ENCODE results near the gene FALEC.
"Not testable (repeated sequence)": the region's sequence is repeated elsewhere in the genome, so short reads cannot be mapped to it uniquely, and the experiment has no call there.

Gene FALEC

DNA sequence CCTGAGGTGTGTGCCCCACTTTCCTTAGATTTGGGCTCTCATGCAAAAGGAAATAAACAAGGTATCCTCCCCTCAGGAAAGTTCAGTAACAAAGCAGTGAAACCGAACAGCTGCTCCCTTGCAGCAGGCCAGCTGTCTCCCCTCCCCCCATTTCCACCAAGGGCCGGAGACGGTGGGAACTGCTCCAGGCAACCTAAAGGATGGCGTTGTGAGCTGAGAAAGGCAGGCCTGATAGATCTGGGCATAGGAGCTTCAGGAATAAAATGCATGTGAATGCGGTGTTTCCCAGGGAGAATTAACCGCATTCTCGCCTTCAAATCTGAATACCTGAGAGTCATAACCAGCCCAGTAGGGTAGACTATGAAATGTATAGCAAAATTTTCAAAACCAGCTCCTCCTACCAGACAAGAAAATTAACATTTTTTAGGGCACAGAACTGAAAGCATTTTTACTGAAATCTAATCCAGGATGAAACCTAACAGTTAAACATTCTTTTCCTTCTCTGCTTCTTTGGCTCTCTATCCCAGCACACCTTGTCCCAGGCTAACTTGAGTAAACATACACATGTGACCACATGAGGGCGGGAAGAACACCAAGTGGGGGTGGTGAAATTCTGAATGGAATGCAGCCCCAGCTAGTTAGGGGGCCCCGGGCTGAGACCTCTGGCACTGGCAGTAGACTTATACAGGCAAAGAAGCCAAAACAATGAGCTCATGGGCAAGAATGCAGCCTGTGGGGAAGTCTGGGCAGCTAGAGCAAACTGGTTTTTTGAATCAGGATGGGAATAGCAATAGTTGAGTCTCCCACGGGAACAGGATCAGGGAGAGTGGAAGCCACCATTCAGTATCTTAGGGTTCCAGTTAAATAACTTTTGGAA, 52.4 kb downstream of the FALEC start:
- peak; percentile 37 for DNase-seq (ENCODE audit: extremely low spot score)
- ChIA-PET CTCF (interaction anchor here (0.8 to 1.5 kb wide), 3 partner anchors 9 to 51 kb away, joined by 3 to 5 read pairs (median 4); no protein-coding TSS in a partner anchor), POLR2A (interaction anchor here (0.8 to 11.7 kb wide), 3 partner anchors 10 to 62 kb away, joined by 3 to 260 read pairs (median 8); partner anchors contain the start of genes ENSA and MCL1)
- peak; percentile 46 for TF ChIP-seq L3MBTL2 (conservative IDR thresholded peaks at IDR 0.05)
- no peak for TF ChIP-seq SP1 (IDR thresholded peaks at IDR 0.05)

DNA sequence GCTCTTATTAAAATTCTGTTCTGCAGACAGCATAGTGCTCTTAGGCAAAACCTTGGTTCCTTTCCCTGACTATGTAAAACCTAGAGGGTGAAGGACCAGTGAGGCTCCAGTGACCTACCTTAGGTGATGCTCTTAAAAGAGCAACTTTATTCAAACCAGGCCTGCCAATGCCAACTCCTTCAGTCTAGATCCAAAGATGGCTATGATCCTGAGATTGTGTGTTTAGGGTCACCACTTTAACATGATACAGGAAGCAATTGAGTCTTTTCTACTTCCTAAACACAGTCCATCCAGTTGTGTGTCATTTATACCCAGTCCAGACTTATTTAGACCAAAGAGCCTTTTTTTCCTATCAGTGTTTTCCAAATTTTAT, 53.0 kb downstream of the FALEC start:
- ChIA-PET POLR2A (interaction anchor here (1.3 to 11.7 kb wide), 2 partner anchors 9 to 61 kb away, joined by 8 to 260 read pairs; partner anchors contain the start of genes ENSA and MCL1), CTCF (interaction anchor here (1.1 to 1.5 kb wide), 2 partner anchors 9 to 50 kb away, joined by 4 to 5 read pairs; no protein-coding TSS in a partner anchor)
- DNase-seq (ENCODE audit: extremely low spot score) = peak; percentile 6
- TF ChIP-seq BHLHE40 (IDR thresholded peaks at IDR 0.05; ENCODE audit: borderline replicate concordance) = no peak
- TF ChIP-seq, protein P1, sequence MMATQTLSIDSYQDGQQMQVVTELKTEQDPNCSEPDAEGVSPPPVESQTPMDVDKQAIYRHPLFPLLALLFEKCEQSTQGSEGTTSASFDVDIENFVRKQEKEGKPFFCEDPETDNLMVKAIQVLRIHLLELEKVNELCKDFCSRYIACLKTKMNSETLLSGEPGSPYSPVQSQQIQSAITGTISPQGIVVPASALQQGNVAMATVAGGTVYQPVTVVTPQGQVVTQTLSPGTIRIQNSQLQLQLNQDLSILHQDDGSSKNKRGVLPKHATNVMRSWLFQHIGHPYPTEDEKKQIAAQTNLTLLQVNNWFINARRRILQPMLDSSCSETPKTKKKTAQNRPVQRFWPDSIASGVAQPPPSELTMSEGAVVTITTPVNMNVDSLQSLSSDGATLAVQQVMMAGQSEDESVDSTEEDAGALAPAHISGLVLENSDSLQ (IDR thresholded peaks at IDR 0.05) = no peak
- no peak for TF ChIP-seq TARDBP (IDR thresholded peaks at IDR 0.05)
- no peak for TF ChIP-seq ZNF384 (IDR thresholded peaks at IDR 0.05)

GRCh38 chr1:150572918-150573647, 57.5 kb downstream of the FALEC start:
- ChIA-PET CTCF (no interaction called here), POLR2A (interaction anchor here (0.6 to 1.1 kb wide), 2 partner anchors 10 to 41 kb away, joined by 3 to 5 read pairs; no protein-coding TSS in a partner anchor)
- TF ChIP-seq ARNT (IDR thresholded peaks at IDR 0.05) = no peak
- DNase-seq (ENCODE audit: extremely low spot score) = no peak

DNA sequence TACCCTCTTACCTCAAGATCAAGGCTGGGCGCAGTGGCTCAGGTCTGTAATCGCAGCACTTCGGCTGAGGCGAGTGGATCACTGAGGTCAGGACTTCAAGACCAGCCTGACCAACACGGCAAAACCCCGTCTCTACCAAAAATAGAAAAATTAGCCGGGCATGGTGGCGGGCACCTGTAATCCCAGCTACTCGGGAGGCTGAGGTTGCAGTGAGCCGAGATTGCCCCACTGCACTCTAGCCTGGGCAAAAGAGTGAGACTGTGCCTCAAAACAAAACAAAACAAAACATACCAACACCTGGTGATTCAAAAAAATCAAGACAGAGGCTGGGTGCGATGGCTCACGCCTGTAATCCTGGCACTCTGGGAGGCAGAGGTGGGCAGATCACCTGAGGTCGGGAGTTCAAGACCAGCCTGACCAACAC, 58.1 kb downstream of the FALEC start:
- TF ChIP-seq ELF4 (IDR thresholded peaks at IDR 0.05) = 0 out of 2 replicates have a peak, but pooled peaks have one; percentile 2

DNA sequence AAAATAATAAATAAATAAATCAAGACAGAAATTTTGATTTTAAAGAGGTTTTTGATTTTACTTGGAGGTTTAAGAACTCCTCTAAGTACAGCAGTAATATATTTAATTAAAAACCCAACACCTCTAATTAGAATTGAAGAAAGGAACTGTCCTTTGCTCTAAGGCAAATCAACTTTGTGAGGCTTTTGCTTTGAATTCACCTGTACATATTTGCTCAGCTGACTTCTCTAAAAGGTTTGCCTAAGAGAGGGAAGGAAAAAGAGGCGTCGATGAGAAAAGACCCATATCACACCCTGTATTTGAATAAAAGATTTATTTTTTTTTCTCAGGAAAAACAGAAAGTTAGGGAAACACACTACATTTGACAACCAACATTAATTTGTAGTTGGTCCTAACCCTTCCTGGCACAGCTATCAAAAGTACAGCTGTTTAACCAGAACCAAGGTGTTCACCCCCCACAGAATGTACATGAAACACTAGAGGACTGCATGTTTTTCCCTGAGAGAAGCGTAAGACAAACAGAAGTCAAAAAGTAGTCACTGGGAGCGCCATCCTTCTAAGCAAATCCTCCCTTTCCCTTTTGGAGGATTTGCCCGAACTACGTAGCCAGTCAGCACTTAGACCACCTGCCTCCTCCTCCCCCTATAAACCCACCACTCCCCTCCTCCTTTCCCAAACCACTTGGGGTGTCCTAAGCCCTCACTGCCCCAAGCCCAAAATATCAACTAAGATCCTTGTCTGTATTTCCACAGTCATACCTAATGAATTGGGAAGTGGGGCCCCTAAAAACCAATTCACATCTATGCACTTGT, 58.9 kb downstream of the FALEC start:
- DNase-seq (ENCODE audit: extremely low spot score) = no peak
- ChIA-PET CTCF (interaction anchor here (1.5 kb wide), 1 partner anchor 14 kb away, joined by 6 read pairs; no protein-coding TSS in a partner anchor), POLR2A (interaction anchor here (6.0 to 7.7 kb wide), 2 partner anchors 11 to 55 kb away, joined by 57 to 260 read pairs; partner anchors contain the start of gene ENSA)
- TF ChIP-seq, protein P1 (IDR thresholded peaks at IDR 0.05) = no peak
- TF ChIP-seq FOXM1 (IDR thresholded peaks at IDR 0.05; ENCODE audit: borderline replicate concordance) (no peak), CTBP1 (IDR thresholded peaks at IDR 0.05; ENCODE audit: borderline replicate concordance) (no peak), HDGF (IDR thresholded peaks at IDR 0.05; ENCODE audit: borderline replicate concordance) (no peak), FOXA1 (IDR thresholded peaks at IDR 0.05) (no peak), SP1 (IDR thresholded peaks at IDR 0.05) (no peak), L3MBTL2 (conservative IDR thresholded peaks at IDR 0.05) (no peak), LEF1 (IDR thresholded peaks at IDR 0.05; ENCODE audit: borderline replicate concordance) (no peak), BHLHE40 (IDR thresholded peaks at IDR 0.05; ENCODE audit: borderline replicate concordance) (no peak; the same call in 1 of the 2 replicates), ELF4 (IDR thresholded peaks at IDR 0.05) (no peak), TARDBP (IDR thresholded peaks at IDR 0.05) (no peak)

More for the DNA sequence above, 58.1 kb downstream of the FALEC start:
- CTCF ChIA-PET; DNase-seq (ENCODE audit: extremely low spot score): not testable (repeated sequence)
- POLR2A ChIA-PET = interaction anchor here (7.7 kb wide), 1 partner anchor 11 kb away, joined by 260 read pairs; no protein-coding TSS in a partner anchor

DNA sequence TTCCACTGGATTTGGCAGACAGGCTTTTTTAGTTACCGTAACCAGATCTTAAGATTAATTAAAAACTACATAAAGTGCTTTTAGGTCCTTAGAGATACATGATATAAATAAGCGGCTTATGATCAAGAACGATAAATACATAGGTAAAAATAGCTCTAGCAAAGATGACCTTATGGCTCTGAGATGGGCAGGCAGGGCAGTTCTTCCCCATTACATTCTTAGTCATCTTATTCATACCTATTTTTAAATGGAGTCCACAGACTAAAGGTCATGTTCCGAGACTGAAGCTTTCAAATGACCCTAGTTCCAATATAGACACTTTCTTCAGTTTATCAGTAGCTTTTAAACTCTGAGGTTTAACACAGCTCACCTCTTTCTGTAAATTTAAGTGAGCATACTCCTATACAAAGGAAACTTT, 59.5 kb downstream of the FALEC start:
- TF ChIP-seq SUZ12 (IDR thresholded peaks at IDR 0.05) = no peak
- no peak for TF ChIP-seq HDGF (IDR thresholded peaks at IDR 0.05; ENCODE audit: borderline replicate concordance)
- no peak for TF ChIP-seq FOXK2 (IDR thresholded peaks at IDR 0.05)
- no peak for TF ChIP-seq L3MBTL2 (conservative IDR thresholded peaks at IDR 0.05)
- TF ChIP-seq, protein P1 (IDR thresholded peaks at IDR 0.05) = no peak
- TF ChIP-seq TARDBP (IDR thresholded peaks at IDR 0.05) = no peak
- TF ChIP-seq SP1 (IDR thresholded peaks at IDR 0.05) = no peak
- no peak for TF ChIP-seq ZNF384 (IDR thresholded peaks at IDR 0.05)
- TF ChIP-seq NFRKB (IDR thresholded peaks at IDR 0.05) = no peak
- TF ChIP-seq FOXM1 (IDR thresholded peaks at IDR 0.05; ENCODE audit: borderline replicate concordance) = no peak
- TF ChIP-seq FOXA1 (IDR thresholded peaks at IDR 0.05) = no peak
- no peak for TF ChIP-seq ELF4 (IDR thresholded peaks at IDR 0.05)
- no peak for TF ChIP-seq BHLHE40 (IDR thresholded peaks at IDR 0.05; ENCODE audit: borderline replicate concordance)
- no peak for TF ChIP-seq ARNT (IDR thresholded peaks at IDR 0.05)
- no peak for TF ChIP-seq CTBP1 (IDR thresholded peaks at IDR 0.05; ENCODE audit: borderline replicate concordance)
- POLR2A ChIA-PET = interaction anchor here (6.0 to 7.7 kb wide), 2 partner anchors 12 to 54 kb away, joined by 57 to 260 read pairs; partner anchors contain the start of gene ENSA
- no peak for DNase-seq (ENCODE audit: extremely low spot score)
- CTCF ChIA-PET = interaction anchor here (1.5 kb wide), 1 partner anchor 14 kb away, joined by 6 read pairs; no protein-coding TSS in a partner anchor
